WERI-Rb-1 (cell line): ENCODE data around the gene PDP2.

ENCODE experiments used
- DNase-seq: peaks from one replicate; pipeline ENCODE4 v3.0.0-alpha.2; 2020
- H3K27ac ChIP-seq: fragments of 250-450 bp; sonication (Bioruptor Pico); 2 replicates; pipeline ENCODE4 v1.5.1; 2020; ENCODE audit warnings: mild to moderate bottlenecking, moderate library complexity
- H3K27me3 ChIP-seq: fragments of 250-450 bp; sonication (Bioruptor Pico); 2 replicates; pipeline ENCODE4 v1.5.1; 2021; ENCODE audit warnings: mild to moderate bottlenecking, low read depth, moderate library complexity; ENCODE audit not compliant: insufficient read depth, severe bottlenecking
- H3K36me3 ChIP-seq: fragments of 250-450 bp; sonication (Bioruptor Pico); 2 replicates; pipeline ENCODE4 v1.5.1; 2020; ENCODE audit warnings: mild to moderate bottlenecking, moderate library complexity
- H3K4me3 ChIP-seq: 2 replicates; pipeline ENCODE4 v1.5.1; 2011; ENCODE audit warnings: low read depth, mild to moderate bottlenecking, control low read depth, low read length
- H3K9me3 ChIP-seq: fragments of 250-450 bp; sonication (Bioruptor Pico); 2 replicates; pipeline ENCODE4 v1.5.1; 2021; ENCODE audit warnings: mild to moderate bottlenecking, moderate library complexity; ENCODE audit not compliant: severe bottlenecking
- CTCF ChIP-seq: IDR thresholded peaks from 2 replicates; pipeline ENCODE4 v1.5.1; 2011; ENCODE audit warnings: low read depth, mild to moderate bottlenecking, control low read depth, inconsistent platforms, low read length

The PDP2 gene

GRCh38 chr16:66917741-66918140 is 37.4 kb downstream of the PDP2 start:
- TF ChIP-seq CTCF = no peak
- no peaks in the 10 kb centered on the region for H3K27me3 ChIP-seq
- H3K4me3 ChIP-seq = no peak overlapping the region
- H3K9me3 ChIP-seq = no peaks in the 10 kb centered on the region
- DNase-seq = no peak
- peaks cover 19% of the 10 kb centered on the region for H3K36me3 ChIP-seq
- peak overlapping the region; percentile 90 for H3K27ac ChIP-seq

- TF ChIP-seq CTCF = no peak
- DNase-seq = no peak
- Histone ChIP-seq H3K4me3 (no peak overlapping the region), H3K9me3 (no peaks in the 10 kb centered on the region), H3K27me3 (no peaks in the 10 kb centered on the region), H3K36me3 (peaks cover 26% of the 10 kb centered on the region), H3K27ac (peak overlapping the region; percentile 90)
Observed at GRCh38 chr16:66918355-66918754, 38.0 kb downstream of the PDP2 start.

- no peak for TF ChIP-seq CTCF
- peak within 1 kb of the TSS; percentile 90 for H3K27ac ChIP-seq
- no peaks in the 10 kb centered on the region for H3K27me3 ChIP-seq
- DNase-seq = peak; percentile 73
- no peak within 1 kb of the TSS for H3K4me3 ChIP-seq
- peaks cover 32% of the 10 kb centered on the region for H3K36me3 ChIP-seq
- H3K9me3 ChIP-seq = no peaks in the 10 kb centered on the region
Observed at GRCh38 chr16:66918803-66919568, 38.7 kb downstream of the PDP2 start, which contains the start of gene CDH16. TSS of gene CDH16 (minus strand) at chr16:66918885. CDS start at chr16:66918065, 820 bp downstream.

- Histone ChIP-seq H3K36me3 (peaks cover 36% of the 10 kb centered on the region), H3K9me3 (no peaks in the 10 kb centered on the region), H3K27ac (peak overlapping the region; percentile 90), H3K4me3 (no peak overlapping the region), H3K27me3 (no peaks in the 10 kb centered on the region)
- TF ChIP-seq CTCF = no peak
- DNase-seq = peak; percentile 84
Observed at GRCh38 chr16:66919569-66920298, 39.4 kb downstream of the PDP2 start.

- Histone ChIP-seq H3K4me3 (no peak overlapping the region), H3K9me3 (no peaks in the 10 kb centered on the region), H3K27me3 (no peaks in the 10 kb centered on the region), H3K27ac (peak overlapping the region; percentile 90), H3K36me3 (peaks cover 36% of the 10 kb centered on the region)
- DNase-seq = no peak
- no peak for TF ChIP-seq CTCF
Observed at GRCh38 chr16:66920299-66920590, 39.9 kb downstream of the PDP2 start.
